GM23338 (cell line): ENCODE measurements around the gene MPPE1. TPM values are rescaled to one million over a fixed set of nuclear protein-coding genes. Genes with fewer than 3 reads are reported as not detected.

ENCODE experiments used
- ATAC-seq: fragments of 200-7000 bp; cut with Tn5 transposase; 3 replicates; pipeline ENCODE4 v1.9.1; 2020
- DNase-seq: peaks from one replicate; pipeline ENCODE4 v3.0.0-alpha.2; 2015; ENCODE audit warnings: low spot score
- H2AFZ ChIP-seq: fragments of 200-600 bp; sonication (generic); 2 replicates; pipeline ENCODE4 v1.8.0; 2016; ENCODE audit warnings: antibody characterized with exemption, mild to moderate bottlenecking, moderate library complexity
- H3F3A ChIP-seq: fragments of 200-600 bp; sonication (generic); replicated peaks from 2 replicates; pipeline ENCODE4 v1.8.0; 2017; ENCODE audit warnings: antibody characterized with exemption, mixed run types, low read depth
- H3K27ac ChIP-seq: fragments of 200-600 bp; sonication (generic); 2 replicates; pipeline ENCODE4 v1.6.1; 2016; ENCODE audit warnings: low read depth
- H3K27me3 ChIP-seq: fragments of 200-600 bp; sonication (generic); 2 replicates; pipeline ENCODE4 v1.8.0; 2016; ENCODE audit warnings: mild to moderate bottlenecking, mixed run types, moderate library complexity; ENCODE audit not compliant: insufficient read depth
- H3K36me3 ChIP-seq: fragments of 200-600 bp; sonication (generic); 2 replicates; pipeline ENCODE4 v1.8.0; 2016; ENCODE audit warnings: mild to moderate bottlenecking; ENCODE audit not compliant: insufficient read depth
- H3K4me1 ChIP-seq: fragments of 200-600 bp; sonication (generic); 2 replicates; pipeline ENCODE4 v1.8.0; 2016; ENCODE audit warnings: mild to moderate bottlenecking, moderate library complexity; ENCODE audit not compliant: insufficient read depth
- H3K4me2 ChIP-seq: fragments of 200-600 bp; sonication (generic); 2 replicates; pipeline ENCODE4 v1.7.1; 2017; ENCODE audit warnings: mixed run types
- H3K4me3 ChIP-seq: fragments of 200-600 bp; sonication (generic); 2 replicates; pipeline ENCODE4 v1.6.1; 2016; ENCODE audit warnings: mixed run types
- H3K79me2 ChIP-seq: fragments of 200-600 bp; sonication (generic); replicated peaks from 2 replicates; pipeline ENCODE4 v1.8.0; 2017; ENCODE audit warnings: mild to moderate bottlenecking; ENCODE audit not compliant: insufficient read depth
- H3K9me2 ChIP-seq: fragments of 200-600 bp; sonication (generic); 2 replicates; pipeline ENCODE4 v1.8.0; 2017; ENCODE audit not compliant: insufficient read depth
- H4K20me1 ChIP-seq: fragments of 200-600 bp; sonication (generic); replicated peaks from 2 replicates; pipeline ENCODE4 v1.8.0; 2017; ENCODE audit warnings: mild to moderate bottlenecking; ENCODE audit not compliant: insufficient read depth
- H3K27ac Mint-ChIP-seq: 2 replicates; pipeline ENCODE4 v1.8.0; 2020; ENCODE audit warnings: inconsistent platforms, mild to moderate bottlenecking, moderate library complexity, mixed read lengths
- H3K27me3 Mint-ChIP-seq: 3 replicates; pipeline ENCODE4 v1.8.0; 2022; ENCODE audit warnings: low read depth, mild to moderate bottlenecking, moderate library complexity, mixed read lengths, inconsistent platforms; ENCODE audit not compliant: insufficient read depth, poor library complexity
- H3K36me3 Mint-ChIP-seq: 3 replicates; pipeline ENCODE4 v1.8.0; 2021; ENCODE audit warnings: low read depth, mild to moderate bottlenecking, inconsistent platforms, moderate library complexity, mixed read lengths
- H3K4me1 Mint-ChIP-seq: 3 replicates; pipeline ENCODE4 v1.8.0; 2020; ENCODE audit warnings: mild to moderate bottlenecking, inconsistent platforms, mixed read lengths
- H3K4me3 Mint-ChIP-seq: 3 replicates; pipeline ENCODE4 v1.8.0; 2021; ENCODE audit warnings: moderate library complexity, mild to moderate bottlenecking, inconsistent platforms, mixed read lengths
- H3K9me3 Mint-ChIP-seq: 3 replicates; pipeline ENCODE4 v1.8.0; 2020; ENCODE audit warnings: moderate library complexity, mild to moderate bottlenecking, inconsistent platforms, mixed read lengths
- CREB1 ChIP-seq: fragments of 250-450 bp; sonication (Bioruptor Pico); IDR thresholded peaks from 2 replicates; pipeline ENCODE4 v1.5.0; 2020; ENCODE audit warnings: low read depth, mild to moderate bottlenecking, moderate library complexity
- EZH2 ChIP-seq: fragments of 200-600 bp; sonication (generic); IDR thresholded peaks from one replicate; pipeline ENCODE4 v1.8.0; 2017; ENCODE audit warnings: antibody characterized with exemption, mild to moderate bottlenecking, low read depth; ENCODE audit not compliant: unreplicated experiment
- EZH2phosphoT487 ChIP-seq: fragments of 200-600 bp; sonication (generic); IDR thresholded peaks from one replicate; pipeline ENCODE4 v1.8.1; 2018; ENCODE audit warnings: antibody characterized with exemption; ENCODE audit not compliant: unreplicated experiment
- NANOG ChIP-seq: IDR thresholded peaks from 2 replicates; pipeline ENCODE4 v1.6.1; 2016; ENCODE audit warnings: antibody characterized with exemption, borderline replicate concordance
- POLR2AphosphoS5 ChIP-seq: IDR thresholded peaks from 2 replicates; pipeline ENCODE4 v1.6.1; 2016; ENCODE audit warnings: antibody characterized with exemption, low read depth
- STAT1 ChIP-seq: IDR thresholded peaks from one replicate; pipeline ENCODE4 v1.6.1; 2016; ENCODE audit warnings: antibody characterized with exemption; ENCODE audit not compliant: unreplicated experiment
- ZNF114 ChIP-seq: fragments of 250-450 bp; sonication (Bioruptor Pico); IDR thresholded peaks from 2 replicates; pipeline ENCODE4 v1.5.0; 2020; ENCODE audit warnings: mild to moderate bottlenecking, moderate library complexity
- ZNF331 ChIP-seq: fragments of 250-450 bp; sonication (Bioruptor Pico); IDR thresholded peaks from 2 replicates; pipeline ENCODE4 v1.5.0; 2020; ENCODE audit warnings: low read depth, mild to moderate bottlenecking, moderate library complexity
- polyA plus RNA-seq: library from polyadenylated mRNA; unstranded; fragments of >200 nt; fragmentation: Nextera tagmentation; extraction: Ambion mirVana; gene quantifications from 2 replicates; pipeline ENCODE4 v1.2.1, GENCODE V29; 2016
- total RNA-seq: library from RNA; depleted of rRNA; stranded (reverse); fragments of >200 nt; shearing (Covaris generic); gene quantifications from 2 replicates; pipeline ENCODE4 v1.2.3, GENCODE V29; 2014
- TF ChIP-seq, protein P1 (sequence below): IDR thresholded peaks from 2 replicates; pipeline ENCODE4 v1.6.1; 2016; ENCODE audit warnings: antibody characterized with exemption
- TF ChIP-seq, protein P2 (sequence below), 2 experiments: fragments of 200-600 bp in 1 of 2; sonication (generic) in 1 of 2; conservative IDR thresholded peaks; 2 replicates each; pipeline versions ENCODE4 v1.5.1 to v1.6.1; 2016 to 2017; ENCODE audit warnings: antibody characterized with exemption in 2 of 2, low read depth in 2 of 2, mild to moderate bottlenecking in 2 of 2, moderate library complexity in 1 of 2
- TF ChIP-seq, protein P3 (sequence below): IDR thresholded peaks from one replicate; pipeline ENCODE4 v1.6.1; 2018; ENCODE audit warnings: antibody characterized with exemption; ENCODE audit not compliant: unreplicated experiment

Gene MPPE1
- total and polyA plus RNA-seq, 2 experiments from 2014 or later, result 18.8 to 24.6 TPM

DNA sequence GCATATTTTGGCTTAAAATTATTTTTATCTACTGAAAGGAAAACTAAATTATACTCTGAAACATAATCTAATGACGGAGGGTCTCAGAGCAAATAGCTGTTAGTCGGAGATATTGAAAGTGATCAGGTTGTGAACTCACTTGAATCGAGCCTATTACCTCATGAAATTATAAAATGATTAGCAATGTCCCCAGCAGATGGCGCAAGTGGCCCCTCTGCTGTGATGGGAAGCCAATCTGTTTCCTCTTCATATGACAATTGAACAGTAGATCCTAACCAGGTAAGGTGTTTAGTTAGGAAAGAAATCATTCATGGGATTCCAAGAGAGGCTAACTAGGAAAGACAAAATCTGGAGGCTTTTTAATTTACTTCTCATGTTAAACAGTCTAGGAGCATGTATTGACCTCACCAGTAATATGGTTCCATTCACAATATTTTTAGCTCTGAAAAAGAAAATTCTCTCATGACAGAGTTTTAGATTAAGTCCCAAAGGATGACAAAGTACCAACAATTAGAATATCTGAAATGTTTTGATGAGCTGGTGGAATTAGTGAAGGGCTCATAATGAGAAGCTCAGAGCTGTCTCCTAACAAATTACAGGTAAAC is 29.9 kb upstream of the MPPE1 start:
- Histone ChIP-seq H3K79me2 (no peaks in the 10 kb centered on the region), H3K36me3 (no peaks in the 10 kb centered on the region), H3F3A (no peaks in the 10 kb centered on the region), H2AFZ (no peak overlapping the region), H3K27me3 (no peaks in the 10 kb centered on the region), H3K9me2 (no peaks in the 10 kb centered on the region), H3K4me1 (no peaks in the 10 kb centered on the region), H3K4me3 (no peak overlapping the region), H4K20me1 (no peaks in the 10 kb centered on the region), H3K4me2 (no peak overlapping the region), H3K27ac (no peak overlapping the region)
- Mint-ChIP-seq H3K27ac (no peak overlapping the region), H3K36me3 (no peaks in the 10 kb centered on the region), H3K9me3 (no peaks in the 10 kb centered on the region), H3K27me3 (peaks cover 2% of the 10 kb centered on the region), H3K4me1 (peaks cover 8% of the 10 kb centered on the region), H3K4me3 (no peak overlapping the region)
- TF ChIP-seq, protein P1, sequence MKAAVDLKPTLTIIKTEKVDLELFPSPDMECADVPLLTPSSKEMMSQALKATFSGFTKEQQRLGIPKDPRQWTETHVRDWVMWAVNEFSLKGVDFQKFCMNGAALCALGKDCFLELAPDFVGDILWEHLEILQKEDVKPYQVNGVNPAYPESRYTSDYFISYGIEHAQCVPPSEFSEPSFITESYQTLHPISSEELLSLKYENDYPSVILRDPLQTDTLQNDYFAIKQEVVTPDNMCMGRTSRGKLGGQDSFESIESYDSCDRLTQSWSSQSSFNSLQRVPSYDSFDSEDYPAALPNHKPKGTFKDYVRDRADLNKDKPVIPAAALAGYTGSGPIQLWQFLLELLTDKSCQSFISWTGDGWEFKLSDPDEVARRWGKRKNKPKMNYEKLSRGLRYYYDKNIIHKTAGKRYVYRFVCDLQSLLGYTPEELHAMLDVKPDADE, result no peak
- TF ChIP-seq, protein P2, sequence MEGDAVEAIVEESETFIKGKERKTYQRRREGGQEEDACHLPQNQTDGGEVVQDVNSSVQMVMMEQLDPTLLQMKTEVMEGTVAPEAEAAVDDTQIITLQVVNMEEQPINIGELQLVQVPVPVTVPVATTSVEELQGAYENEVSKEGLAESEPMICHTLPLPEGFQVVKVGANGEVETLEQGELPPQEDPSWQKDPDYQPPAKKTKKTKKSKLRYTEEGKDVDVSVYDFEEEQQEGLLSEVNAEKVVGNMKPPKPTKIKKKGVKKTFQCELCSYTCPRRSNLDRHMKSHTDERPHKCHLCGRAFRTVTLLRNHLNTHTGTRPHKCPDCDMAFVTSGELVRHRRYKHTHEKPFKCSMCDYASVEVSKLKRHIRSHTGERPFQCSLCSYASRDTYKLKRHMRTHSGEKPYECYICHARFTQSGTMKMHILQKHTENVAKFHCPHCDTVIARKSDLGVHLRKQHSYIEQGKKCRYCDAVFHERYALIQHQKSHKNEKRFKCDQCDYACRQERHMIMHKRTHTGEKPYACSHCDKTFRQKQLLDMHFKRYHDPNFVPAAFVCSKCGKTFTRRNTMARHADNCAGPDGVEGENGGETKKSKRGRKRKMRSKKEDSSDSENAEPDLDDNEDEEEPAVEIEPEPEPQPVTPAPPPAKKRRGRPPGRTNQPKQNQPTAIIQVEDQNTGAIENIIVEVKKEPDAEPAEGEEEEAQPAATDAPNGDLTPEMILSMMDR (conservative IDR thresholded peaks at IDR 0.05; ENCODE audit: low read depth in 2 of 2), result peak; percentile 85 to 92
- DNase-seq (peak; percentile 83), ATAC-seq (peak; percentile 81)

DNA sequence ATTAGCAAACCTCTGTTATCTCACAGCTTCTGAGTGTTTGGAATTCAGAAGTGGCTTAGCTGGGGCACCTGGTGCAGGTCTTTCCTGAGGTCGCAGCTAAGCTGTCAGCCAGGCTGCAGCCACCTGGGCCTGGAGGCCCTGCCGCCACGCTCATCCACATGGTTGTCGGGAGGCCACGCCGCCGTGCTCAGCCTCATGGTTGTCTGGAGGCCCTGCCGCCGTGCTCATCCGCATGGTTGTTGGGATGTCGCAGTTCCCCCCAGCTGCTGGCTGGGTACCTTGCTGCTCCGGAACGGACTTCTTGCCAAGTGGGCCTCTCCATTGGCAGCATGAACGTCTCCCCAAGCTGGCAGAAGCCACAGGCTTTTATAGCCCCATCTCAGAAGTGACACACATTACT is 24.3 kb upstream of the MPPE1 start:
- Histone ChIP-seq H3K27me3 (no peaks in the 10 kb centered on the region), H2AFZ (no peak overlapping the region), H3K9me2 (no peaks in the 10 kb centered on the region), H3K4me3 (no peak overlapping the region), H3K36me3 (no peaks in the 10 kb centered on the region), H4K20me1 (no peaks in the 10 kb centered on the region), H3K4me2 (no peak overlapping the region), H3K27ac (no peak overlapping the region), H3K4me1 (no peaks in the 10 kb centered on the region), H3K79me2 (no peaks in the 10 kb centered on the region), H3F3A (no peaks in the 10 kb centered on the region)
- ATAC-seq (no peak), DNase-seq (no peak)
- H3K9me3 Mint-ChIP-seq, result no peaks in the 10 kb centered on the region
- H3K4me1 Mint-ChIP-seq, result no peaks in the 10 kb centered on the region; the same call in 2 of the 3 replicates
- no peak overlapping the region for H3K4me3 Mint-ChIP-seq
- no peaks in the 10 kb centered on the region for H3K27me3 Mint-ChIP-seq
- no peaks in the 10 kb centered on the region for H3K36me3 Mint-ChIP-seq
- no peak overlapping the region for H3K27ac Mint-ChIP-seq
- TF ChIP-seq CREB1 (no peak), EZH2 (no peak), NANOG (no peak), ZNF114 (CRISPR knock-in tag) (no peak), STAT1 (no peak), POLR2AphosphoS5 (no peak), ZNF331 (CRISPR knock-in tag) (no peak), EZH2phosphoT487 (no peak)
- TF ChIP-seq, protein P1, result no peak
- TF ChIP-seq, protein P2 (conservative IDR thresholded peaks at IDR 0.05; ENCODE audit: low read depth in 2 of 2), result no peak
- TF ChIP-seq, protein P3, sequence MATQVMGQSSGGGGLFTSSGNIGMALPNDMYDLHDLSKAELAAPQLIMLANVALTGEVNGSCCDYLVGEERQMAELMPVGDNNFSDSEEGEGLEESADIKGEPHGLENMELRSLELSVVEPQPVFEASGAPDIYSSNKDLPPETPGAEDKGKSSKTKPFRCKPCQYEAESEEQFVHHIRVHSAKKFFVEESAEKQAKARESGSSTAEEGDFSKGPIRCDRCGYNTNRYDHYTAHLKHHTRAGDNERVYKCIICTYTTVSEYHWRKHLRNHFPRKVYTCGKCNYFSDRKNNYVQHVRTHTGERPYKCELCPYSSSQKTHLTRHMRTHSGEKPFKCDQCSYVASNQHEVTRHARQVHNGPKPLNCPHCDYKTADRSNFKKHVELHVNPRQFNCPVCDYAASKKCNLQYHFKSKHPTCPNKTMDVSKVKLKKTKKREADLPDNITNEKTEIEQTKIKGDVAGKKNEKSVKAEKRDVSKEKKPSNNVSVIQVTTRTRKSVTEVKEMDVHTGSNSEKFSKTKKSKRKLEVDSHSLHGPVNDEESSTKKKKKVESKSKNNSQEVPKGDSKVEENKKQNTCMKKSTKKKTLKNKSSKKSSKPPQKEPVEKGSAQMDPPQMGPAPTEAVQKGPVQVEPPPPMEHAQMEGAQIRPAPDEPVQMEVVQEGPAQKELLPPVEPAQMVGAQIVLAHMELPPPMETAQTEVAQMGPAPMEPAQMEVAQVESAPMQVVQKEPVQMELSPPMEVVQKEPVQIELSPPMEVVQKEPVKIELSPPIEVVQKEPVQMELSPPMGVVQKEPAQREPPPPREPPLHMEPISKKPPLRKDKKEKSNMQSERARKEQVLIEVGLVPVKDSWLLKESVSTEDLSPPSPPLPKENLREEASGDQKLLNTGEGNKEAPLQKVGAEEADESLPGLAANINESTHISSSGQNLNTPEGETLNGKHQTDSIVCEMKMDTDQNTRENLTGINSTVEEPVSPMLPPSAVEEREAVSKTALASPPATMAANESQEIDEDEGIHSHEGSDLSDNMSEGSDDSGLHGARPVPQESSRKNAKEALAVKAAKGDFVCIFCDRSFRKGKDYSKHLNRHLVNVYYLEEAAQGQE, result no peak
